MM.1S (cell line): Measurements from ENCODE around the gene ATP6V1F.

Experiments used
- CTCF ChIP-seq: fragments of 300-600 bp; sonication (generic); IDR thresholded peaks from 2 replicates; pipeline ENCODE4 v1.5.1; 2016; ENCODE audit warnings: antibody characterized with exemption, low read length, mixed read lengths
- EZH2 ChIP-seq: fragments of 300-600 bp; sonication (generic); optimal IDR thresholded peaks from 2 replicates; pipeline ENCODE3; 2017; ENCODE audit warnings: low read depth, mild to moderate bottlenecking, antibody characterized with exemption, low read length, mixed read lengths
- EZH2phosphoT487 ChIP-seq: fragments of 300-600 bp; sonication (generic); IDR thresholded peaks from 2 replicates; pipeline ENCODE4 v1.6.1; 2018; ENCODE audit warnings: antibody characterized with exemption, low read length

GRCh38 chr7:128833148-128833945, 29.3 kb upstream of the ATP6V1F start:
- TF ChIP-seq CTCF: no peak
- no peak for TF ChIP-seq EZH2
- no peak for TF ChIP-seq EZH2phosphoT487
